ENCODE results near the gene ZFYVE26. TPM values are rescaled to one million over a fixed set of nuclear protein-coding genes. Genes with fewer than 3 reads are reported as not detected.

Gene ZFYVE26
- total RNA-seq, 1 experiment from 2014 or later, result 19.9 TPM

DNA sequence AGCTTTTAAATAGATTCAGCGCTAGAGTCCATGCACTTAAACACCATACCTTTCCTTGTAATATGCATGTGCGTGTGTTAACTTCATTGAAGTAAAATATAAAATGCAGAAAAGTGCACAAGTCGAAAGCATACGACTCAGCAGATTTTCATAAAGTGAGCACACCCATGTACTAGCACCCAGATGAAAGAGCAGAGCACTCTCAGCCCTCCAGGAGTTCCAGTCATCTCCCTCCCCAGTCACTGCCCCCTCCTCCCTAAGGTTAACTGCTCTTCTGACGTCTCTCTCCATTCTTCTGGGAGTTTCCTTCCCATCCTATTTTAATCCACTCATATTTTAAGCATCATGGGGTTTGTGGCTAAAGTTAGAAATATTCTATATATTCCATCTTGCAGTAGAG is 94.5 kb downstream of the ZFYVE26 start:
- H3K56ac ChIP-seq (ENCODE audit: insufficient read length, low read depth, low read length), result no peak overlapping the region
- Mint-ChIP-seq H3K36me3 (ENCODE audit: insufficient read depth in 1 of 3, low read depth in 3 of 3) (no peaks in the 10 kb centered on the region), H3K9me3 (no peaks in the 10 kb centered on the region), H3K27me3 (ENCODE audit: low read depth) (peaks cover 15% of the 10 kb centered on the region), H3K4me3 (no peak overlapping the region), H3K27ac (no peak overlapping the region), H3K4me1 (peaks cover 8 to 11% of the 10 kb centered on the region in 2 experiments; a peak in 3 of 4 replicates)
- no peaks in the 10 kb centered on the region for H4K20me1 ChIP-seq (ENCODE audit: control insufficient read depth, insufficient read depth, insufficient read length)
- H2BK120ac ChIP-seq (ENCODE audit: low read depth, low read length, poor library complexity, severe bottlenecking), result no peak overlapping the region
- no peak for DNase-seq
- H3K4ac ChIP-seq (ENCODE audit: low read depth, low read length), result no peak overlapping the region
- H3K14ac ChIP-seq (ENCODE audit: insufficient read depth, low read length), result no peak overlapping the region
- H2AK5ac ChIP-seq (ENCODE audit: insufficient read length, low read length), result no peak overlapping the region
- no peak overlapping the region for H2BK12ac ChIP-seq (ENCODE audit: insufficient read length, low read depth, low read length)
- H3K4me2 ChIP-seq (ENCODE audit: insufficient read depth, insufficient read length, low read length), result no peak overlapping the region
- H3K27ac ChIP-seq (ENCODE audit: insufficient read length, low read depth, low read length), result no peak overlapping the region
- no peaks in the 10 kb centered on the region for H3K9me3 ChIP-seq (ENCODE audit: control insufficient read depth, low read depth, low read length)
- H3K23me2 ChIP-seq (ENCODE audit: insufficient read length, low read depth, low read length, poor library complexity, severe bottlenecking), result no peaks in the 10 kb centered on the region
- no peaks in the 10 kb centered on the region for H3K4me1 ChIP-seq (ENCODE audit: insufficient read depth, low read length)
- H3T11ph ChIP-seq (ENCODE audit: low read length), result no peak overlapping the region
- no peak overlapping the region for H3K9ac ChIP-seq (ENCODE audit: extremely low read depth, insufficient read length, low read length)
- no peak overlapping the region for H3K18ac ChIP-seq (ENCODE audit: insufficient read length, low read depth, low read length)
- TF ChIP-seq, protein P1, sequence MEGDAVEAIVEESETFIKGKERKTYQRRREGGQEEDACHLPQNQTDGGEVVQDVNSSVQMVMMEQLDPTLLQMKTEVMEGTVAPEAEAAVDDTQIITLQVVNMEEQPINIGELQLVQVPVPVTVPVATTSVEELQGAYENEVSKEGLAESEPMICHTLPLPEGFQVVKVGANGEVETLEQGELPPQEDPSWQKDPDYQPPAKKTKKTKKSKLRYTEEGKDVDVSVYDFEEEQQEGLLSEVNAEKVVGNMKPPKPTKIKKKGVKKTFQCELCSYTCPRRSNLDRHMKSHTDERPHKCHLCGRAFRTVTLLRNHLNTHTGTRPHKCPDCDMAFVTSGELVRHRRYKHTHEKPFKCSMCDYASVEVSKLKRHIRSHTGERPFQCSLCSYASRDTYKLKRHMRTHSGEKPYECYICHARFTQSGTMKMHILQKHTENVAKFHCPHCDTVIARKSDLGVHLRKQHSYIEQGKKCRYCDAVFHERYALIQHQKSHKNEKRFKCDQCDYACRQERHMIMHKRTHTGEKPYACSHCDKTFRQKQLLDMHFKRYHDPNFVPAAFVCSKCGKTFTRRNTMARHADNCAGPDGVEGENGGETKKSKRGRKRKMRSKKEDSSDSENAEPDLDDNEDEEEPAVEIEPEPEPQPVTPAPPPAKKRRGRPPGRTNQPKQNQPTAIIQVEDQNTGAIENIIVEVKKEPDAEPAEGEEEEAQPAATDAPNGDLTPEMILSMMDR (conservative IDR thresholded peaks at IDR 0.05), result no peak
- no peak overlapping the region for H3K23ac ChIP-seq (ENCODE audit: insufficient read length, low read depth, low read length)
- no peak overlapping the region for H4K5ac ChIP-seq (ENCODE audit: insufficient read length, low read depth, low read length)
- H3K27me3 ChIP-seq (ENCODE audit: insufficient read depth, low read length), result no peaks in the 10 kb centered on the region
- H3K79me2 ChIP-seq (ENCODE audit: insufficient read depth, low read length), result no peaks in the 10 kb centered on the region
- H4K8ac ChIP-seq (replicated peaks; ENCODE audit: insufficient read length, low read depth, low read length), result no peak overlapping the region
- WGBS (ENCODE audit: extremely low coverage, insufficient read length, low lambda C conversion rate), result no CpG with 5 or more reads among the region's 5 CpGs
- H2BK20ac ChIP-seq (ENCODE audit: low read depth, low read length, poor library complexity, severe bottlenecking), result no peak overlapping the region
- no peak overlapping the region for H2BK15ac ChIP-seq (ENCODE audit: low read depth, low read length)
- no peak overlapping the region for H2AFZ ChIP-seq (ENCODE audit: low read length)
- no peak overlapping the region for H2BK5ac ChIP-seq (ENCODE audit: insufficient read length, low read length)
- no peaks in the 10 kb centered on the region for H3K79me1 ChIP-seq (ENCODE audit: insufficient read depth, low read depth, low read length, poor library complexity, severe bottlenecking)
- H4K91ac ChIP-seq (ENCODE audit: insufficient read length, low read depth, low read length), result no peak overlapping the region

Measured in H9 (cell line).